Measurements from ENCODE around the gene DNHD1. TPM values are rescaled to one million over a fixed set of nuclear protein-coding genes. Genes with fewer than 3 reads are reported as not detected.

The DNHD1 gene
- total RNA-seq, 4 donors from 2014 or later, result 2.9 to 20.9 (median 9.8) TPM

DNA sequence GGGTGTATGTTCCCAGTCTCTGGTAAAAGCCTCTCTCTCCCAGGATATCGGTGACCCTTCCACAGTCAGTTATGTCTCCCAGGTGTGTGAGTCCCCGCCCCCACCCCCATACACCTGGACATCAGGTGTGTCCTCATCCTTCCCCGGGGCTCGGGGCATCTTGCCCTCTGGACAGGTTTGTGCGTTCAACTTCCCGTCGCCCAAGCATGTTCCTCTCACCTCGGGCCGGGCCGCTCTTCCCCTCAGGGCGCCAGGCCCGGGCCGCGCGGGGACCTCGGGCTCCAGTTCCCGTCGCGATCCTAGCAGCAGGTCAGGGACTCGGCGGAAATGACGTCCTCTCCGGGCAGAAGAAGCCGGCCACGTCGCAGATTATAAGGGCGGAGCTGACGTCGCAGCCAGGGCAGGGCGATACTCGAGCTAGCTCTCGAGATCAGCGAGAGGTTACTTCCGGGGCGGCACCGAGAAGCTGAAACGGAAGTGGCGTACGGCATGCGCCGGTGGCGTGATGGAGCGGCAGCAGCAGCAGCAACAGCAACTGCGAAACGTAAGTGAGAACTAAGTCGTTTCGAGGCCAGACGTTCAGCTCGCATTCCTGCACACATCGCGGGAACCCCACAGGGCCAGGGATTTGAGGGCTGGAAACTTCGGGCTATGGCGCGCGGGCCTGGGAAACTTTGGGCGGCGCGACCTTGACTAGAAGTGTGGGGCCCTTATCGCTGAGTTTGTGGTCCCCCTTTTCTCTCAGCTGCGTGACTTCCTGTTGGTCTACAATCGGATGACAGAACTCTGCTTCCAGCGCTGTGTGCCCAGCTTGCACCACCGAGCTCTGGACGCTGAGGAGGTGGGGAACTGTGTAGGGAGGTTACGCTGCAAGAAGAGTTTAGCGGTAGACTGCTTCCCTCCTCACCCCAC is 15.8 kb upstream of the DNHD1 start, which contains the start of the genes ARFIP2 and TIMM10B:
TSS of gene ARFIP2 (minus strand) at position 320 of the 912 bp plus-strand sequence. CDS start 910 bp downstream, outside the sequence.
TSS of gene TIMM10B (plus strand) at position 490 of the 912 bp plus-strand sequence. CDS start at position 506, 16 bp downstream.
- peak within 1 kb of the TSS; percentile 80 to 97 for H3K4me3 ChIP-seq
- TF ChIP-seq POLR2AphosphoS5 (IDR thresholded peaks at IDR 0.05) (peak; percentile 96), EP300 (IDR thresholded peaks at IDR 0.05) (peak; percentile 8), POLR2A (IDR thresholded peaks at IDR 0.05) (peak; percentile 82 to 85)
- TF ChIP-seq, protein P1, sequence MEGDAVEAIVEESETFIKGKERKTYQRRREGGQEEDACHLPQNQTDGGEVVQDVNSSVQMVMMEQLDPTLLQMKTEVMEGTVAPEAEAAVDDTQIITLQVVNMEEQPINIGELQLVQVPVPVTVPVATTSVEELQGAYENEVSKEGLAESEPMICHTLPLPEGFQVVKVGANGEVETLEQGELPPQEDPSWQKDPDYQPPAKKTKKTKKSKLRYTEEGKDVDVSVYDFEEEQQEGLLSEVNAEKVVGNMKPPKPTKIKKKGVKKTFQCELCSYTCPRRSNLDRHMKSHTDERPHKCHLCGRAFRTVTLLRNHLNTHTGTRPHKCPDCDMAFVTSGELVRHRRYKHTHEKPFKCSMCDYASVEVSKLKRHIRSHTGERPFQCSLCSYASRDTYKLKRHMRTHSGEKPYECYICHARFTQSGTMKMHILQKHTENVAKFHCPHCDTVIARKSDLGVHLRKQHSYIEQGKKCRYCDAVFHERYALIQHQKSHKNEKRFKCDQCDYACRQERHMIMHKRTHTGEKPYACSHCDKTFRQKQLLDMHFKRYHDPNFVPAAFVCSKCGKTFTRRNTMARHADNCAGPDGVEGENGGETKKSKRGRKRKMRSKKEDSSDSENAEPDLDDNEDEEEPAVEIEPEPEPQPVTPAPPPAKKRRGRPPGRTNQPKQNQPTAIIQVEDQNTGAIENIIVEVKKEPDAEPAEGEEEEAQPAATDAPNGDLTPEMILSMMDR (IDR thresholded peaks at IDR 0.05), result peak in 1 of 4 experiments; percentile 13
- H3K9me3 ChIP-seq, result no peaks in the 10 kb centered on the region
- peak; percentile 99 for ATAC-seq
- 0% methylated on average over 1 to 11 of the region's 66 CpGs for WGBS, 2 donors (ENCODE audit: low coverage in 1 of 2)
- H3K27me3 ChIP-seq, result no peaks in the 10 kb centered on the region
- H3K27ac ChIP-seq, result peak within 1 kb of the TSS; percentile 87 to 94 (median 92)
- H3K4me1 ChIP-seq, result peaks cover 0 to 46% (median 16%) of the 10 kb centered on the region in 3 donors
- H3K36me3 ChIP-seq, result peaks cover 0 to 76% of the 10 kb centered on the region in 2 donors

DNA sequence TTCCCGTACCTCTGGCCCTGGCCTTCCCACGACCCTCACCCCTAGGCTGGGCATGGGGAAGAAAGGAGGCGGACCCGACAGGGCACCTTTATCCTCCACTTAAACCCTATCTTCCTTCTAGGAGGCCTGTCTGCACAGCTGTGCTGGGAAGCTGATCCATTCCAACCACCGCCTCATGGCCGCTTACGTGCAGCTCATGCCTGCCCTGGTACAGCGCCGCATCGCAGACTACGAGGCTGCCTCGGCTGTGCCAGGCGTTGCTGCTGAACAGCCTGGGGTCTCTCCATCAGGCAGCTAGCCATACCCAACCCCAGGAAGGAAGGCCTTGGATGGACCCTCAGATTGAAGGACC is 15.2 kb upstream of the DNHD1 start:
- 0% methylated on average over 3 to 8 of the region's 13 CpGs for WGBS, 2 donors (ENCODE audit: low coverage in 1 of 2)
- no peak for ATAC-seq
- peaks cover 0 to 46% (median 16%) of the 10 kb centered on the region in 3 donors for H3K4me1 ChIP-seq
- peak overlapping the region; percentile 70 to 94 (median 90) for H3K27ac ChIP-seq
- no peaks in the 10 kb centered on the region for H3K27me3 ChIP-seq
- no peak for TF ChIP-seq POLR2AphosphoS5 (IDR thresholded peaks at IDR 0.05)
- TF ChIP-seq POLR2A (IDR thresholded peaks at IDR 0.05), result no peak
- TF ChIP-seq, protein P1 (IDR thresholded peaks at IDR 0.05), result no peak
- TF ChIP-seq EP300 (IDR thresholded peaks at IDR 0.05), result no peak
- H3K4me3 ChIP-seq, result peak overlapping the region; percentile 80 to 97
- H3K36me3 ChIP-seq, result peaks cover 0 to 76% of the 10 kb centered on the region in 2 donors
- H3K9me3 ChIP-seq, result no peaks in the 10 kb centered on the region

DNA sequence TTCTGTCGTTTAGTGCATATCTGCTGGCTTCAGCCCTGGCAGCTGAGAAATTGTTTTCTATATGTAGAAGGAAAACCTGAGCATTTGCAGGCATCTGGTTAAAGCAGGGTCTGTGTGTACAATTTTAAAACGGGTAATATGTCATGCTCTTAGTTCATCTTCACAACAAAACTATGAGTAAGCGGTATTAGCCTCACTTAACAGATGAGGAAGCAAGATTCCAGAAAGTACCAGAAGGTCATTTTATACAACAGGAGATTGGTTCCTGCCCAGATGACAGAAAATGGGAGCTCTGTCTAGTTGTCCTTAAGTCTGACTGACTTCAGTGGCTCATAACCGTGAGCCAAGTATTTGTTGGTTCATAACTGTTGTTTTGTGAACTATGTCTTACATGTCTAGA is 14.6 kb upstream of the DNHD1 start:
- 74 to 81% methylated on average over 3 to 4 of the region's 4 CpGs for WGBS, 2 donors (ENCODE audit: low coverage in 1 of 2)
- no peak for TF ChIP-seq EP300 (IDR thresholded peaks at IDR 0.05)
- TF ChIP-seq, protein P1 (IDR thresholded peaks at IDR 0.05), result no peak
- no peak for TF ChIP-seq POLR2A (IDR thresholded peaks at IDR 0.05)
- no peak for TF ChIP-seq POLR2AphosphoS5 (IDR thresholded peaks at IDR 0.05)
- ATAC-seq, result no peak
- Histone ChIP-seq H3K27me3 (no peaks in the 10 kb centered on the region), H3K27ac (peak overlapping the region; percentile 70 to 94 (median 90)), H3K9me3 (no peaks in the 10 kb centered on the region), H3K4me3 (peak overlapping the region in 1 of 2 donors; percentile 80), H3K36me3 (peaks cover 0 to 76% of the 10 kb centered on the region in 2 donors), H3K4me1 (peaks cover 0 to 46% (median 16%) of the 10 kb centered on the region in 3 donors)

DNA sequence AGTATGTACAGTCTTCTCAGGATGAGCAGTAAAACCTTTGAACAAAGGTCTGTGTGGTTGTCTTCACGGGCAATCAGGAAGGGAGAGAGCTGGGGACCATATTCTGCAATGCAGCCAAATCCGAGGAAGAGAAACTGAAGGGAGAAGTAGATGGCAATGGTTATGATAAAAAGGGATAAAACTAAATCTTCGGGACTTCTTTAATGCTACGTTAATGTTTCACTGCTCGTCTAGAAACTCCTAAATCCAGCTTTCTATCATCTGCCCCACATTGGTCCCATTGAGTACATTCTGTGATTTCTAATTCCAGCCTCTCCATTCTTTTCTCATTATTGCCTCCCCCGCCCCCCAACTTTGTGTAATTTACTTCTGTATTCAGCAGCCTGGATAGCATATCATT is 14.1 kb upstream of the DNHD1 start:
- Histone ChIP-seq H3K36me3 (peaks cover 0 to 76% of the 10 kb centered on the region in 2 donors), H3K27me3 (no peaks in the 10 kb centered on the region), H3K4me3 (no peak overlapping the region), H3K9me3 (no peaks in the 10 kb centered on the region), H3K4me1 (peaks cover 0 to 46% (median 16%) of the 10 kb centered on the region in 3 donors), H3K27ac (no peak overlapping the region)
- TF ChIP-seq POLR2AphosphoS5 (IDR thresholded peaks at IDR 0.05) (no peak), EP300 (IDR thresholded peaks at IDR 0.05) (no peak), POLR2A (IDR thresholded peaks at IDR 0.05) (no peak)
- TF ChIP-seq, protein P1 (IDR thresholded peaks at IDR 0.05), result no peak
- ATAC-seq, result no peak
- 76 to 81% methylated on average over 6 of the region's 6 CpGs for WGBS, 2 donors (ENCODE audit: low coverage in 1 of 2)
